ENCODE results near the gene ENTHD1.
"Not testable (repeated sequence)": the region's sequence is repeated elsewhere in the genome, so short reads cannot be mapped to it uniquely, and the experiment has no call there.

The ENTHD1 gene

GRCh38 chr22:39898997-39899396 lies 5.4 kb upstream of the ENTHD1 start:
- DNase-seq (ENCODE audit: low spot score), result no peak

- no peak for DNase-seq (ENCODE audit: low spot score)
Observed at GRCh38 chr22:39897841-39898240, 4.3 kb upstream of the ENTHD1 start.

- no peak for DNase-seq (ENCODE audit: low spot score)
Observed at GRCh38 chr22:39896313-39896996, 2.9 kb upstream of the ENTHD1 start.

GRCh38 chr22:39895682-39896081 lies 2.1 kb upstream of the ENTHD1 start:
- no peak for DNase-seq (ENCODE audit: low spot score)

GRCh38 chr22:39894554-39895092 lies 1.1 kb upstream of the ENTHD1 start:
- DNase-seq (ENCODE audit: low spot score), result no peak

GRCh38 chr22:39889924-39890323 lies 3.6 kb downstream of the ENTHD1 start:
- DNase-seq (ENCODE audit: low spot score), result not testable (repeated sequence)

GRCh38 chr22:39883057-39883456 lies 10.5 kb downstream of the ENTHD1 start:
- DNase-seq (ENCODE audit: low spot score), result no peak

GRCh38 chr22:39880722-39881121 lies 12.8 kb downstream of the ENTHD1 start:
- DNase-seq (ENCODE audit: low spot score), result no peak

GRCh38 chr22:39877079-39877845 lies 16.3 kb downstream of the ENTHD1 start:
- DNase-seq (ENCODE audit: low spot score), result no peak

GRCh38 chr22:39875176-39875885 lies 18.2 kb downstream of the ENTHD1 start:
- DNase-seq (ENCODE audit: low spot score), result not testable (repeated sequence)

- no peak for DNase-seq (ENCODE audit: low spot score)
Observed at GRCh38 chr22:39873965-39874364, 19.6 kb downstream of the ENTHD1 start.

- DNase-seq (ENCODE audit: low spot score), result no peak
Observed at GRCh38 chr22:39872548-39872947, 21.0 kb downstream of the ENTHD1 start.

GRCh38 chr22:39871008-39871798 lies 22.4 kb downstream of the ENTHD1 start:
- DNase-seq (ENCODE audit: low spot score), result no peak

GRCh38 chr22:39869797-39870196 lies 23.8 kb downstream of the ENTHD1 start:
- not testable (repeated sequence) for DNase-seq (ENCODE audit: low spot score)

- no peak for DNase-seq (ENCODE audit: low spot score)
Observed at GRCh38 chr22:39868741-39869140, 24.8 kb downstream of the ENTHD1 start.

GRCh38 chr22:39859903-39860588 lies 33.5 kb downstream of the ENTHD1 start:
- DNase-seq (ENCODE audit: low spot score), result no peak

GRCh38 chr22:39856588-39856987 lies 37.0 kb downstream of the ENTHD1 start:
- no peak for DNase-seq (ENCODE audit: low spot score)

GRCh38 chr22:39852799-39853198 lies 40.8 kb downstream of the ENTHD1 start:
- DNase-seq (ENCODE audit: low spot score), result no peak

- DNase-seq (ENCODE audit: low spot score), result no peak
Observed at GRCh38 chr22:39851606-39852315, 41.8 kb downstream of the ENTHD1 start.

- DNase-seq (ENCODE audit: low spot score), result no peak
Observed at GRCh38 chr22:39847477-39847876, 46.1 kb downstream of the ENTHD1 start.

- DNase-seq (ENCODE audit: low spot score), result not testable (repeated sequence)
Observed at GRCh38 chr22:39846539-39846938, 47.0 kb downstream of the ENTHD1 start.
